Astrocyte of the spinal cord (primary cell): Measurements from ENCODE around the gene SLC22A23.
A peak's percentile ranks its signal among the peaks of the same experiment; 100 is the strongest.

ENCODE experiments used
- DNase-seq: peaks from one replicate; pipeline ENCODE4 v3.0.0; 2011; ENCODE audit warnings: low read depth, low spot score
- H3K4me3 ChIP-seq: 2 replicates; pipeline ENCODE4 v1.5.1; 2011; ENCODE audit warnings: low read depth, mild to moderate bottlenecking, low read length, moderate library complexity
- in situ Hi-C: cut with HindIII; loops from 2 replicates; pipeline ENCODE4 v1.10.0; 2017; ENCODE audit warnings: low sequenced_read_pairs
- TF ChIP-seq, protein P1 (sequence below): IDR thresholded peaks from 2 replicates; pipeline ENCODE4 v1.5.1; 2012; ENCODE audit warnings: low read depth, mild to moderate bottlenecking, low read length, inconsistent platforms

Gene SLC22A23

DNA sequence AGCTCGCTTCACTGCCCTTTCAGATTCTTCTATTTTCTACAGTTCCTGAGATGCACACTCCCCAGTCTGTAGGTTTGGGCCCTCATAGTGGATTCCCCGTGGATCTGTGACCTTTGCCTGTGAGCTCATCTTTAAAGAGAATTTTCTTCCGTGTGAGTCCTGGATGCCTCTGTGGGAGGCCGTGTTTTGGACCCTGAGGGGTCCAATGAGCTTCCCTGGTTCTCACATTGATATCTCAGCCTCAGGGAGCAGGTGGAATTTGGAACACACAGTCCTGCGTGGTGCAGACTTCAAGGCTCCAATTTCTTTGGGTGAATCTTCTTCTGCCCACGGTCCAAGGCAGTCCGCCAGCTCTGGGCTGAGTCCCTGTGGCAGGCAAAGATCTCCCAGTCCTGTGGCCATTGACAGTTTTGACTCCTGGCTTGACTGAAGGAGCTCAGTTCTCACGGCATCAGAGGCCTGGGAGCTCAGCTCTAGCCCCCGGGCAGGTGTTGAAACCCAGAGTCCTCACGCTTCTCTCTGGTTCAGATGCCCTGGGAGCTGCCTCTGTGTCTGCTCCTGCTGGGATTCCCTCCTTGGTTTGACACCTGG lies 137.1 kb downstream of the SLC22A23 start:
- in situ Hi-C loops, result no loop called here
- TF ChIP-seq, protein P1, sequence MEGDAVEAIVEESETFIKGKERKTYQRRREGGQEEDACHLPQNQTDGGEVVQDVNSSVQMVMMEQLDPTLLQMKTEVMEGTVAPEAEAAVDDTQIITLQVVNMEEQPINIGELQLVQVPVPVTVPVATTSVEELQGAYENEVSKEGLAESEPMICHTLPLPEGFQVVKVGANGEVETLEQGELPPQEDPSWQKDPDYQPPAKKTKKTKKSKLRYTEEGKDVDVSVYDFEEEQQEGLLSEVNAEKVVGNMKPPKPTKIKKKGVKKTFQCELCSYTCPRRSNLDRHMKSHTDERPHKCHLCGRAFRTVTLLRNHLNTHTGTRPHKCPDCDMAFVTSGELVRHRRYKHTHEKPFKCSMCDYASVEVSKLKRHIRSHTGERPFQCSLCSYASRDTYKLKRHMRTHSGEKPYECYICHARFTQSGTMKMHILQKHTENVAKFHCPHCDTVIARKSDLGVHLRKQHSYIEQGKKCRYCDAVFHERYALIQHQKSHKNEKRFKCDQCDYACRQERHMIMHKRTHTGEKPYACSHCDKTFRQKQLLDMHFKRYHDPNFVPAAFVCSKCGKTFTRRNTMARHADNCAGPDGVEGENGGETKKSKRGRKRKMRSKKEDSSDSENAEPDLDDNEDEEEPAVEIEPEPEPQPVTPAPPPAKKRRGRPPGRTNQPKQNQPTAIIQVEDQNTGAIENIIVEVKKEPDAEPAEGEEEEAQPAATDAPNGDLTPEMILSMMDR, result no peak
- H3K4me3 ChIP-seq, result no peak overlapping the region
- DNase-seq, result peak; percentile 14

DNA sequence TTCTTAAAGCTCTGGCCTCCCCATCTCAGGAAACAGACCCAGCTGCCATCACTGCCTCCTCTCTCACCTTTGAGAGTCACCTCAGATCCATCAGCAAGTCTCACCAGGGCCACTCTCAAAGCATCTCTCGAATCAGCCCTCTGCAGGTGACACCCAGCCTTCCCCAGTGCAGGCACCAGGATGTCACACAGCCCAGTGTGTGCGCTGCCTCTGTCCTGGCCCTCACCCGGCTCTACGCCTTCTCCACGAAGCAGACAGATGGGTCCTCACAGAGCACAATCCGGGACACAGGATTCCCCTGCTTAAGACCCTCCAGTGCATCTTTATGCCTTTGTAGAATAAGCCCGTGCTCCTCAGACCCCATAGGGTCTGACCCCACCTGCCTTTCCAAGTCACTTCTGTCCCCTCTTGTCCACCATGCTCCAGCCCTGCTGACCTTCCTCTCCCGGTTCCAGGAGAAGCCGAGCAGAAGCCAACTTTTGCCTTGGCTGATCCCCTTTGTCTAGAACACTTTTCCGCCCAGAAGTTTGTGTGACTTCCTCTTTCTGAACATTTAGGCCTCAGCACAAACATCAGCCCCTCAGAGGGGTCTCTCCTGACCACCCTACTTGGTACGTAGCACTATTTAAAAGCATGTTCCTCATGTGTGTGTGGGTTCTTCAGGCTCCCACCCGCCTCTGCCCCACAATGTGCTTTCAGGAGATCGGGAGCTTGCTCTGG lies 137.9 kb downstream of the SLC22A23 start:
- H3K4me3 ChIP-seq, result no peak overlapping the region
- in situ Hi-C loops, result no loop called here
- no peak for DNase-seq
- TF ChIP-seq, protein P1, result no peak

- no peak overlapping the region for H3K4me3 ChIP-seq
- in situ Hi-C loops, result no loop called here
Measured at GRCh38 chr6:3318226-3318625, 138.6 kb downstream of the SLC22A23 start.

GRCh38 chr6:3317741-3318211 lies 139.1 kb downstream of the SLC22A23 start:
- peak; percentile 25 for DNase-seq
- no peak overlapping the region for H3K4me3 ChIP-seq
- in situ Hi-C loops, result no loop called here
- TF ChIP-seq, protein P1, result no peak

More at GRCh38 chr6:3318226-3318625, 138.6 kb downstream of the SLC22A23 start:
- no peak for DNase-seq
- TF ChIP-seq, protein P1, result no peak

GRCh38 chr6:3316818-3317217 lies 140.0 kb downstream of the SLC22A23 start:
- TF ChIP-seq, protein P1, result no peak
- no peak for DNase-seq
- H3K4me3 ChIP-seq, result no peak overlapping the region
- in situ Hi-C loops, result no loop called here

- in situ Hi-C loops, result no loop called here
- H3K4me3 ChIP-seq, result no peak overlapping the region
- TF ChIP-seq, protein P1, result no peak
- DNase-seq, result no peak
Measured at GRCh38 chr6:3316331-3316730, 140.5 kb downstream of the SLC22A23 start.
